H9 (cell line): Measurements from ENCODE around the gene ARMS2. TPM values are rescaled to one million over a fixed set of nuclear protein-coding genes. Genes with fewer than 3 reads are reported as not detected.
A peak's percentile ranks its signal among the peaks of the same experiment; 100 is the strongest.

Experiments used
- DNase-seq: peaks from one replicate; pipeline ENCODE4 v3.0.0-alpha.2; 2017
- H2AFZ ChIP-seq: one replicate; pipeline ENCODE4 v1.6.1; 2013; ENCODE audit warnings: mild to moderate bottlenecking, low read length, control low read depth, moderate library complexity
- H2AK5ac ChIP-seq: 2 replicates; pipeline ENCODE4 v1.6.1; 2013; ENCODE audit warnings: low read length, control low read depth, mixed read lengths; ENCODE audit not compliant: insufficient read length
- H2BK120ac ChIP-seq: one replicate; pipeline ENCODE4 v1.6.1; 2013; ENCODE audit warnings: low read depth, mild to moderate bottlenecking, low read length, control low read depth, inconsistent platforms; ENCODE audit not compliant: poor library complexity, severe bottlenecking
- H2BK12ac ChIP-seq: 2 replicates; pipeline ENCODE4 v1.6.1; 2013; ENCODE audit warnings: low read length, control low read depth, mixed read lengths, low read depth; ENCODE audit not compliant: insufficient read length
- H2BK15ac ChIP-seq: 2 replicates; pipeline ENCODE4 v1.6.1; 2013; ENCODE audit warnings: low read depth, low read length, control low read depth
- H2BK20ac ChIP-seq: one replicate; pipeline ENCODE4 v1.6.1; 2013; ENCODE audit warnings: low read depth, mild to moderate bottlenecking, low read length, control low read depth, inconsistent platforms; ENCODE audit not compliant: poor library complexity, severe bottlenecking
- H2BK5ac ChIP-seq: 2 replicates; pipeline ENCODE4 v1.6.1; 2013; ENCODE audit warnings: low read length, control low read depth, mixed read lengths; ENCODE audit not compliant: insufficient read length
- H3K14ac ChIP-seq: 2 replicates; pipeline ENCODE4 v1.6.1; 2013; ENCODE audit warnings: low read length, control low read depth; ENCODE audit not compliant: insufficient read depth
- H3K18ac ChIP-seq: 2 replicates; pipeline ENCODE4 v1.6.1; 2013; ENCODE audit warnings: low read depth, mild to moderate bottlenecking, mixed read lengths, low read length, control low read depth; ENCODE audit not compliant: insufficient read length
- H3K23ac ChIP-seq: 2 replicates; pipeline ENCODE4 v1.6.1; 2013; ENCODE audit warnings: low read length, control low read depth, mixed read lengths, low read depth; ENCODE audit not compliant: insufficient read length
- H3K23me2 ChIP-seq: 2 replicates; pipeline ENCODE4 v1.6.1; 2013; ENCODE audit warnings: low read depth, mild to moderate bottlenecking, mixed read lengths, low read length, control low read depth; ENCODE audit not compliant: insufficient read length, poor library complexity, severe bottlenecking
- H3K27ac ChIP-seq: 2 replicates; pipeline ENCODE4 v1.5.1; 2013; ENCODE audit warnings: low read length, control low read depth, mixed read lengths, low read depth; ENCODE audit not compliant: insufficient read length
- H3K27me3 ChIP-seq: 2 replicates; pipeline ENCODE4 v1.6.1; 2013; ENCODE audit warnings: low read length, control low read depth, inconsistent platforms; ENCODE audit not compliant: insufficient read depth
- H3K4ac ChIP-seq: 2 replicates; pipeline ENCODE4 v1.6.1; 2013; ENCODE audit warnings: low read depth, mild to moderate bottlenecking, control low read depth, inconsistent platforms, low read length, moderate library complexity
- H3K4me1 ChIP-seq: 2 replicates; pipeline ENCODE4 v1.6.1; 2013; ENCODE audit warnings: low read length, control low read depth, inconsistent platforms; ENCODE audit not compliant: insufficient read depth
- H3K4me2 ChIP-seq: 2 replicates; pipeline ENCODE4 v1.6.1; 2013; ENCODE audit warnings: low read length, control low read depth, mixed read lengths; ENCODE audit not compliant: insufficient read length, insufficient read depth
- H3K56ac ChIP-seq: 2 replicates; pipeline ENCODE4 v1.6.1; 2013; ENCODE audit warnings: low read depth, mild to moderate bottlenecking, mixed read lengths, low read length, control low read depth; ENCODE audit not compliant: insufficient read length
- H3K79me1 ChIP-seq: 2 replicates; pipeline ENCODE4 v1.6.1; 2013; ENCODE audit warnings: low read depth, mild to moderate bottlenecking, moderate library complexity, low read length, control low read depth, inconsistent platforms; ENCODE audit not compliant: insufficient read depth, poor library complexity, severe bottlenecking
- H3K79me2 ChIP-seq: 2 replicates; pipeline ENCODE4 v1.6.1; 2013; ENCODE audit warnings: low read length, control low read depth, inconsistent platforms; ENCODE audit not compliant: insufficient read depth
- H3K9ac ChIP-seq: 2 replicates; pipeline ENCODE4 v1.6.1; 2013; ENCODE audit warnings: low read length, control low read depth, mixed read lengths; ENCODE audit not compliant: insufficient read length; ENCODE audit errors: extremely low read depth
- H3K9me3 ChIP-seq: one replicate; pipeline ENCODE4 v1.6.1; 2013; ENCODE audit warnings: low read depth, low read length, inconsistent platforms; ENCODE audit not compliant: control insufficient read depth
- H3T11ph ChIP-seq: one replicate; pipeline ENCODE4 v1.6.1; 2013; ENCODE audit warnings: mild to moderate bottlenecking, low read length, control low read depth, inconsistent platforms
- H4K20me1 ChIP-seq: one replicate; pipeline ENCODE4 v1.6.1; 2013; ENCODE audit not compliant: control insufficient read depth, insufficient read length, insufficient read depth
- H4K5ac ChIP-seq: 2 replicates; pipeline ENCODE4 v1.6.1; 2013; ENCODE audit warnings: low read depth, mild to moderate bottlenecking, mixed read lengths, low read length, control low read depth; ENCODE audit not compliant: insufficient read length
- H4K8ac ChIP-seq: replicated peaks from 2 replicates; pipeline ENCODE4 v1.6.1; 2013; ENCODE audit warnings: low read length, control low read depth, mixed read lengths, low read depth; ENCODE audit not compliant: insufficient read length
- H4K91ac ChIP-seq: 2 replicates; pipeline ENCODE4 v1.6.1; 2013; ENCODE audit warnings: low read depth, mild to moderate bottlenecking, moderate library complexity, mixed read lengths, low read length, control low read depth; ENCODE audit not compliant: insufficient read length
- H3K27ac Mint-ChIP-seq, 3 experiments: 2 replicates in 2 of 3; 3 replicates in 1 of 3; pipeline ENCODE4 v1.8.0; 2020 to 2021; ENCODE audit warnings: mixed read lengths in 3 of 3, mild to moderate bottlenecking in 1 of 3, moderate library complexity in 1 of 3
- H3K27me3 Mint-ChIP-seq: 2 replicates; pipeline ENCODE4 v1.8.0; 2021; ENCODE audit warnings: low read depth, mild to moderate bottlenecking, moderate library complexity, mixed read lengths
- H3K36me3 Mint-ChIP-seq, 3 experiments: 2 replicates in 2 of 3; 3 replicates in 1 of 3; pipeline ENCODE4 v1.8.0; 2020 to 2021; ENCODE audit warnings: low read depth in 3 of 3, mixed read lengths in 3 of 3; ENCODE audit not compliant: insufficient read depth in 1 of 3
- H3K4me1 Mint-ChIP-seq, 2 experiments: 2 replicates each; pipeline ENCODE4 v1.8.0; 2020; ENCODE audit warnings: mixed read lengths in 2 of 2
- H3K4me3 Mint-ChIP-seq, 2 experiments: 2 replicates in 1 of 2; 3 replicates in 1 of 2; pipeline ENCODE4 v1.8.0; 2020 to 2021; ENCODE audit warnings: mild to moderate bottlenecking in 2 of 2, mixed read lengths in 2 of 2, moderate library complexity in 1 of 2
- H3K9me3 Mint-ChIP-seq, 2 experiments: 2 replicates in 1 of 2; 3 replicates in 1 of 2; pipeline ENCODE4 v1.8.0; 2020; ENCODE audit warnings: mild to moderate bottlenecking in 2 of 2, mixed read lengths in 2 of 2, moderate library complexity in 1 of 2
- WGBS: extraction: QIAGEN DNeasy Blood & Tissue Kit; methylation state at CpG from one replicate; pipeline ENCODE4 v1.1.7; 2013; ENCODE audit warnings: missing lambda C conversion rate, low lambda C conversion rate, mixed read lengths; ENCODE audit not compliant: insufficient read length; ENCODE audit errors: extremely low coverage; 5-methylcytosine and 5-hydroxymethylcytosine counted together
- total RNA-seq: library from RNA; stranded (reverse); gene quantifications from 2 replicates; pipeline ENCODE4 v1.2.1, GENCODE V29; 2021
- TF ChIP-seq, protein P1 (sequence below): fragments of 200-600 bp; sonication (generic); conservative IDR thresholded peaks from 3 replicates; pipeline ENCODE4 v1.8.0; 2021; ENCODE audit warnings: antibody characterized with exemption, mild to moderate bottlenecking

The ARMS2 gene
- total RNA-seq, 1 experiment from 2014 or later = not detected

DNA sequence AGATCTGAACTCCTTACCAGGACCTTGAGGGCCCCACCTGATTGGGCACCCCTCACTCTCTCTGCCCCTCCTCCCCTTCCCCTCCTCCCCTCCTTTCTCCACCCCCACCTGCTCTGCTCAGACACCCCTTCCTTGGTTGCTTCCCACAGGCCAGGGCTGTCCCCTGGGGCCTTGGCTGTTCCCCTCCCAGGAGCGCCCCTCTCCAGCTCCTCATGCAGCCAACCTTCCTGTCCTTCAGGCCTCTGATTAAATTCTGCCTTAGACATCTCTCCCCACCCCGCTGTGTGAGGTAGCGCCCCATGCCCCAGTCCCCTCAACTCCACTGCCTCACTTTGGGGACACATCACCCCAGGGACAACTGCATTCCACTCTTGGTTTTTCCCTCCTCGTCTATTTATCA is 39.3 kb downstream of the ARMS2 start:
- Histone ChIP-seq H4K91ac (no peak overlapping the region), H3K27ac (no peak overlapping the region), H3K79me1 (no peaks in the 10 kb centered on the region), H4K5ac (no peak overlapping the region), H2BK15ac (no peak overlapping the region), H4K8ac (no peak overlapping the region), H2BK12ac (no peak overlapping the region), H3K79me2 (no peaks in the 10 kb centered on the region), H3K18ac (no peak overlapping the region), H3K56ac (no peak overlapping the region), H2BK5ac (no peak overlapping the region), H3K23me2 (no peaks in the 10 kb centered on the region), H3K4ac (no peak overlapping the region), H3K9me3 (no peaks in the 10 kb centered on the region), H3K4me2 (no peak overlapping the region), H3K27me3 (no peaks in the 10 kb centered on the region), H2BK20ac (no peak overlapping the region), H2AK5ac (no peak overlapping the region), H4K20me1 (no peaks in the 10 kb centered on the region), H3T11ph (no peak overlapping the region), H2AFZ (no peak overlapping the region), H2BK120ac (no peak overlapping the region), H3K23ac (no peak overlapping the region), H3K9ac (no peak overlapping the region), H3K14ac (no peak overlapping the region), H3K4me1 (no peaks in the 10 kb centered on the region)
- peak overlapping the region in 1 of 3 experiments; percentile 79; a peak in 1 of 7 replicates for H3K27ac Mint-ChIP-seq
- H3K36me3 Mint-ChIP-seq = no peaks in the 10 kb centered on the region; a peak in 1 of 7 replicates
- no peak overlapping the region; a peak in 1 of 5 replicates for H3K4me3 Mint-ChIP-seq
- H3K4me1 Mint-ChIP-seq = peaks cover 5 to 15% of the 10 kb centered on the region in 2 experiments
- TF ChIP-seq, protein P1, sequence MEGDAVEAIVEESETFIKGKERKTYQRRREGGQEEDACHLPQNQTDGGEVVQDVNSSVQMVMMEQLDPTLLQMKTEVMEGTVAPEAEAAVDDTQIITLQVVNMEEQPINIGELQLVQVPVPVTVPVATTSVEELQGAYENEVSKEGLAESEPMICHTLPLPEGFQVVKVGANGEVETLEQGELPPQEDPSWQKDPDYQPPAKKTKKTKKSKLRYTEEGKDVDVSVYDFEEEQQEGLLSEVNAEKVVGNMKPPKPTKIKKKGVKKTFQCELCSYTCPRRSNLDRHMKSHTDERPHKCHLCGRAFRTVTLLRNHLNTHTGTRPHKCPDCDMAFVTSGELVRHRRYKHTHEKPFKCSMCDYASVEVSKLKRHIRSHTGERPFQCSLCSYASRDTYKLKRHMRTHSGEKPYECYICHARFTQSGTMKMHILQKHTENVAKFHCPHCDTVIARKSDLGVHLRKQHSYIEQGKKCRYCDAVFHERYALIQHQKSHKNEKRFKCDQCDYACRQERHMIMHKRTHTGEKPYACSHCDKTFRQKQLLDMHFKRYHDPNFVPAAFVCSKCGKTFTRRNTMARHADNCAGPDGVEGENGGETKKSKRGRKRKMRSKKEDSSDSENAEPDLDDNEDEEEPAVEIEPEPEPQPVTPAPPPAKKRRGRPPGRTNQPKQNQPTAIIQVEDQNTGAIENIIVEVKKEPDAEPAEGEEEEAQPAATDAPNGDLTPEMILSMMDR = no peak
- DNase-seq = no peak
- peaks cover 2% of the 10 kb centered on the region; the same call in 1 of the 2 replicates for H3K27me3 Mint-ChIP-seq
- H3K9me3 Mint-ChIP-seq = no peaks in the 10 kb centered on the region
- WGBS = no CpG with 5 or more reads among the region's 4 CpGs
